GM21515 (cell line): Measurements from ENCODE around the gene EMCN.
"Not testable (repeated sequence)": the region's sequence is repeated elsewhere in the genome, so short reads cannot be mapped to it uniquely, and the experiment has no call there.

Source experiments
- ATAC-seq: cut with Tn5 transposase; IDR thresholded peaks from one replicate; pipeline ENCODE4 v1.9.1; 2021; ENCODE audit not compliant: unreplicated experiment

Gene EMCN, protein sequence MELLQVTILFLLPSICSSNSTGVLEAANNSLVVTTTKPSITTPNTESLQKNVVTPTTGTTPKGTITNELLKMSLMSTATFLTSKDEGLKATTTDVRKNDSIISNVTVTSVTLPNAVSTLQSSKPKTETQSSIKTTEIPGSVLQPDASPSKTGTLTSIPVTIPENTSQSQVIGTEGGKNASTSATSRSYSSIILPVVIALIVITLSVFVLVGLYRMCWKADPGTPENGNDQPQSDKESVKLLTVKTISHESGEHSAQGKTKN

DNA sequence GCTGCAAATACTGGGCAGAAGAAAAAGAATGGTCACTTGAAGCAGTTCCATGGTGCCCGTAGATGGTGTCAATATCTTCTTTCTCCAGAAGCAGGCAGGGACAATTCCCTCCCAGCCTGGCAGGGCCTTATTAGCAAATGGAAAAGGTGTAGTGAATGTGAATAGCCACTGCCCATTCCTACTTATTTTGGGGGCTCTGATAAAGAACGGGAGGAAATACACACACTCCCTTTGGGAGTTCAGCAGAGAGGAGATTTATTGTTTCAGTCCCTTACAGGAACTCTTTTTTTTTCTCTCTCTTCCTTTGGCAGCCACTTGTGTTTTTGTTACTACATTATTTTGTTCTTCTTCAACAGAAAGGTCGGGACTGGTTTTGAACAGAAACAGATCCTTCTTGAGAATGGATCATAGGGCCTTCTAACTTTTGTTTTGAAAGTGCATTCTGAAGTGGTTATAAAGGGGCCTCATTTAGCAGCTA is at the start of gene EMCN:
Gene EMCN (minus strand): TSS at position 159 of the 478 bp plus-strand sequence. CDS start 108 bp downstream, at position 51.
- no peak for ATAC-seq

DNA sequence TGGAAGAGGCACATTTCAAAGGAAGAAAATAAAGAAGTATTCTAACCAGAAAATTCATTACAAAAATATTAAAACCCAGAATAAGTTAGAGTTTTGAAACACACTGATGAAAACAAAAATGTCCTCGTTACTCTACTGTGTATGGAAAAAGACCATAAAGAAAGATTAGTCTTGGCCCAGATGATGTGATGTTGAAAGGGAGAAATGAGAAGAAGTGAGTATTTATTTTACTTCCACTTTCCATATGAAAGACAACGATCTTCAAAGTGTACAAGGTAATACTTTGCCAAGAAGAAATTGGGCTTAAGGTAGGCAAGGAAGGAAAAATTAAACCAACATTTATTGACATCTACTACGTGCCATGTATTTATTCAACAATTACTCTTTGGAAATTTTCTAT is 48.6 kb upstream of the EMCN start:
- peak; percentile 56 for ATAC-seq

DNA sequence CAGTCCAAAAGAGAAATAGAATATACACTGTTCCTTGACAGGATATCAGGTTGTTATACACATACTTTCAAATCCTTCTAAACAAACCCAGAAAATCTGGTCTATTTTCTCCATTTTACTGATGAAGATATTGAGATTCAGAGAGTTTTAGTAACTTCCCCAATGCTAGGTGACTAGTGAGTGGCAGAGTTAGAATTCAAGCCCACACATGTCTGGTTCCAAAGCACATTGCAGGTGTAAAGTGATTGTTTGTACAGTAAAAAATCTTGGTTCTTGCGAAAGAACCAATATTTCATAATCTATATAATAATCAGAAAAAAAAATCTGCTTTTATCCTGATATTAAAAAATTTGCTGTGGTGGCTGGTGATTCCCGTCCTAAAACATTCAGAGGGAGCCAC is 39.5 kb upstream of the EMCN start:
- ATAC-seq = no peak

DNA sequence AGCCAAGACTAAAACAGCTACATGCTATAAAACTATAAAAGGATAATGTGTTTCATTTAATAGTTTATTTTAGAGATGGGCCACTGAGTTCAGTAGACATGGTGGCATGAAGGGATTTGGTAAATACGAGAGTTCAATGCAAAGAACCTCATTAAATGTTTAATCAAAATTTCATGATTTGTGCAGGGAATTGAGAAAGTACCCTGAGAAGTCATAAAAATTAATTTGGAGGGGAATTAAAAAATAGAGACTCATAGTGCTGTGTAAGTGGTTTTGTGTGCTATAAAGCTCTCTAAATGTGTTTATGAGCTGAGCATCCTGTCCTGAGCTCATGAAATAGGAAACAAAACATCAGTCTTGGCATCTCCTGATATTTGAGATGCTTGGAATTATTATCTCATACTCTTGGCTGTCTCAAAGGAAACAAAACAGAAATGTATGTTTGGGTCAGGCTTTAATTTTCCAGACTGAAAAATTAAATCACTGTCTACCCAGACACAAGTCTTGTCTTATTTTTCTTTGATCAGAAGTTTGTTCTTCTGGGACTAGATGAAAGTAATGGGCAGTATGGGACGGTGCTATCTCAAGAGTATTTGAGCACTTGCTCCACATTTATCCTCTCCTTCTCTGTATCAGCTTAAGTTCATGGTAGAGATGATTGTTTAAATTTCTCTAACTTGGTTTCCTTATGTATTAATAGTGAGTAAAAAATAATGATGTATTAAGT is 38.0 kb upstream of the EMCN start:
- no peak for ATAC-seq

DNA sequence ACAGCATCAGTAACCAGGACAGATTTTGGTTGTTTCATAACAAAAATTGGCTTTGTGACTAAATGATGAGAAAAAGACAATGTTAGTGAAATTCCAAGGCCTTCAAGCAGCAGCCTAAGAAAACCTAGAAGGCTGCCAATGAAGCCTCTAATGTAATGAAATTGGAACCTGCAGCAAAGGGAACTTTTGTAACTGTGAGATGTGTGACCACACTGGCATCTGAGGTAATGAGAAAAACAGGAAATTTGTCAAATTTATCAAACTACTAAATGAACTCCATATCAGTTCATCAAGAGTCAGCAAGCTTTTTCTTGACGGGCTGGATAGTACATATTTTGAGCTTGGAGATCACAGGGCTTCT is 30.4 kb upstream of the EMCN start:
- no peak for ATAC-seq

DNA sequence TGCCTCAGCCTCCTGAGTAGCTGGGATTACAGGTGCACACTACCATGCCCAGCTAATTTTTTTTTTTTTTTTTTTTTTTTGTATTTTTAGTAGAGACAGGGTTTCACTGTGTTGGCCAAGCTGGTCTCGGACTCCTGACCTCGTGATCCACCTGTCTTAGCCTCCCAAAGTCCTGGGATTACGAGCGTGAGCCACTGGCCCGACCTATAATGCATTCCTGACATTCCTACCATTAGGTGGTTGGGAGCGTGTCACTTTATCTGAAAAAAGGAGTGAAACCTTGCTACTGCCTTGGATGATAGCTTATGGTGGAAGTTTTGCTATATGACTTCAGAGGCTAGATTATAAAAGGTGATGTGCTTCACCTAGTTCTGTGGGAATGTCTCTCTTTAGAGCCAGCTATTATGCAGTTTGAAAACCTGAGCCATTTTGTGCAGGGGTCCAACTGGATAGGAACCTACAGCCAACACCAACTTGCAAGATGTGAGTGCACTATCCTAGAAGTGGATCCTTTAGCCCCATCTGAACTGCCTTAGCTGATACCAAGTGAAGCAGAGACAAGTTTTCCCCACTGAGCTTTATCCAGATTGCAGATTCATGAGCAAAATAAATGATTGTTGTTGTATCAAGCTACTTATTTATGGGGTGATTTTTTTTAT is 29.8 kb upstream of the EMCN start:
- no peak for ATAC-seq

DNA sequence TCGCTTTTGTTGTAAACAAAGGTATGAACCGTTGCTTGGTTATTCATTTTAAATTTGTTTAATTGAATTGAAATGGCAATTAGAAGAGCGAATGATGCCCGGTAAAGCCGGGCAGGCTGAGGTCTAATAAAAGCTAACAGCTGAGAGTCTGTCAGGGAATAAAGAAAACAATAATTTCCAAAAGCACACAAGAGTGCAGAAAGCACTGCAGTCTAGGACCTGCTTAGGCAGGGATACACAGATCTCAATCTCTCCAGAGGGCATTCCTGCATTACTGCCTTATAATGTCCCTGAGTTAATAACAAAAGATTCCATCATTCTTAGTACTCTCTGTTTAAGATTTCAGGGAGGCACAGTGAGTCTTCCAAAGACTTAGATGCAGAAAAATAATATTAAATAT is 27.6 kb upstream of the EMCN start:
- no peak for ATAC-seq

DNA sequence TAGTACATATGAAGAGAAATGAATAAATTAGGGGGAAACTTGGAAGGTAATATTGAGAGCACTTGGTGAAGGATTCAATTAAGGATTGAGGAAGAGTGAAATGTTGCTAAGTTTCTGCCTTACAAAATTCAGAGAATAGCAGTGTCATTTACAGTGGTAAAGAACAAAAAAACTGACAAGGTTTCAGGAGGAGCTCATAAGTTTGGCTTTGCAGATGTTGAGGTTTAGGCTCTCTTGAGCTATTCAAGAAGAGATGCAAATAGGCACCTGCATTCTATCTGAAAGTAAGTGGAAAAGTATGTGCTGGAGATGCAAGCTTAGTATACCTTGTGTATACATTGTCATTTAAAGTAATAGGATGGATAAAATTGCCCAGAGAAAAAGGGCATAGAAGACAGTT is 22.3 kb upstream of the EMCN start:
- ATAC-seq = no peak

DNA sequence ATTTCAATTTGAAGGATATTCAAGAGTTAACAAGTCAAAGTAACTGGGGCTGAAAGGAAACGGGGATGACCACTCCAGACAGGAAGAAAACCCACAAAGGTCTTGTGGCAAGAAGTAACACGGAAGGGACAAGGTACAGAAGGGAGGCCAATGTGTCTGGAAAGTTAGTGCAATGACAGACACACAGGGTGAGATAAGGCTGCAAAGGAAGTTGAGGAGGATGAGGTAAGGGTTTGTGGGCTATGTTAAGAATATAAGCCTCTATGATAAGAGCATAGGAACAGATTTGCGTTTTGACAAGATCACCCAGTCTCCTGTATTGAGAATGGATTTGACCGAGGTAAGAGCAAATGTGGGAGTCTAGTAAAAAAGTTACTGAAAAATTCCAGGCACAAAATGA is 21.9 kb upstream of the EMCN start:
- no peak for ATAC-seq

DNA sequence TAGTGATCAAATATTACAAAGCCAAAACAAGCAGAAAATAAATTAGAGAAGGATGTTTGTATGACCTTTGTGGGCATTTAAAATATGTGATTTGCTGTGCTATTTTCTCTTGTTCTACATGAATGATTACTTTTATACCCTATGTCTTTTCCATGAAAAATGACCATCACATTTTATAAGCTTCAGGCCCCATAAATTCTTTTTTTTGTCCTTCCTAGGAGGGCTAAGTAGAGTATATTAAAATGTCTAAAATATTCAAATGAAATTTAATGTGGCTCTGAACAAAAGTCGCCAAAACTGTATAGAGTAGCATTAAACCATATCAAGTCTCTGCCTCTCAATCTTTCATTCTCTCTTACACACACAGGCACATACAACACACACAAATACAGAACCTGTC is 15.9 kb upstream of the EMCN start:
- ATAC-seq = no peak

DNA sequence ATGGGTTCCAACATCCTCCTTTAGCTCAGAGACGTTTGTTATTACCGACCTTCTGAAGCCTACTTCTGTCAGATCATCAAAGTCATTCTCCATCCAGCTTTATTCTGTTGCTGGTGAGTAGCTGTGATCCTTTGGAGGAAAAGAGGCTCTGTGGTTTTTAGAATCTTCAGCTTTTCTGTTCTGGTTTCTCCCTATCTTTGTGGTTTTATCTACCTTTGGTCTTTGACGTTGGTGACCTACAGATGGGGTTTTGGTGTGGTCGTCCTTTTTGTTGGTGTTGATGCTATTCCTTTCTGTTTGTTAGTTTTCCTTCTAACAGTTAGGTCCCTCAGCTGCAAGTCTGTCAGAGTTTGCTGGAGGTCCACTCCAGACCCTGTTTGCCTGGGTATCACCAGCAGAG is 12.3 kb upstream of the EMCN start:
- not testable (repeated sequence) for ATAC-seq

DNA sequence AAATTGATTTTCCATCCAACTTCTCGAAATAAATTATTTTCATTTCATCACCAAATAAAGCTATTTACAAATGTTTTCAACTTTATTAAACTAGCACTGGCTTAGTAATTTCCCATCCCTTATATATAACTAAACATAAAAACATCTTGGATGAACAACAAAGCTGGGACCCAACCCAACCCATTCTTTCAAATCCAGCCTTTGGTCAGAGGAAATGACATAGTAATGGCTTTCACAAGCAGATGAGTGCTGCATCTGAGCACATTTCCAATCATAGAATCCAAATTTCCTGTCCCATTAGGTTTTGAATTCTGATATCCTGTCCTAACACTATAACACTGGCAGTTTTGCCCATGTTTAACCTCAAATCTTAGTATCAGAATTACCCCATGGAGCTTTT is 7.9 kb upstream of the EMCN start:
- no peak for ATAC-seq

DNA sequence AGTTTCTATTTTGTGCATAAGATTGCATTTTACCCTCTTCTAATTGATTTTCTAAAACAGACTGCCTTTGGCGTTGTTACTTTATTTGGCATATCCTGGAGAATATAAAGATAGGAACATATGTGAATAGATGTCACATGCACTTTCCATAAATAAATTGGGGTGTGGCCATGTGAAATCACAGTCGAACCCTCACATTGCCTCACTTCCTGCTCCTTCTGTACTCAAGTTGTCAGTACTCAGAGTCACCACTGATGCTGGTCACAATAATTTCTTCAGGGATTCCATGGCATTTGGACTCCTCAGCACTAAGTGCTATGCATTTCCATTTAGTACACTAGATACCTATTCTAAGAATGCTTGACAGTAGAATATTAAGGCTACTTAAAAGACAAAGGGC is 1.4 kb upstream of the EMCN start:
- ATAC-seq = no peak

DNA sequence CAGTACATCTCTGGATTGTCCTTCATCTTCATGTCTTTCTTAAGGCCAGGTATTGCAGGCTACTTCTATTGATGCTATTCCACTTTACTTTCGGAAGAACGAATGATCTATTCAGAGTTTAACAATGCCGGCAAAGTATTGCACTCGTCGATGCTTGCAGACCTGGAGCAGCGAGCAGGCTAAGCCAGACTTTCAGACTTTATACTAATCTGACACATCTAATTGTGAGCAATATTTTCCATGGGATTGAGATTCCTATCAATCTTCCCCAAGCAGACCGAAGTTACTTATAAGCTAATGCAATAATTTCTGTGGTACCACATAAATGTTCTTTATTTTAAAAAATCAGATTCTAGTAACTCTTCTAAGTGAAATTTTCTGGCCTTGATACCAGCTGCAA is 1.6 kb downstream of the EMCN start:
- ATAC-seq = no peak

DNA sequence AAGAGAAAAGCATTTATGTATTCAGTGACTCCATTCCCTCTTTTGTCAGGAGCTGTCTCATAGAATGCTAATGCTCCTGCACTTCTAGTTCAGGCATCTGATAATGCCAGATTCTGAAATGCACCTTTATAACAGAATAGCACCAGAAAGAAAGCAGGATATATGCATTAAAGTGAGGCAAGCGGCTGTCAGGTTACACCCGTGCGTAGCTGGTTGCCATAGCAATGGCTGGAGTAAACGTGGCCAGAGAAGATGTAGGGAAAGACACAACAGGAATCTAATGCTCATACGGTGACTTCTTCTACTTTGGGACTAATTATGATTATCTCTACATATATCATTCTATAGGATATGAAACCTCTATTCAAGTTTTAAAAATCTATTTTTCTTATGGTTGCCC is 5.9 kb downstream of the EMCN start:
- ATAC-seq = no peak

DNA sequence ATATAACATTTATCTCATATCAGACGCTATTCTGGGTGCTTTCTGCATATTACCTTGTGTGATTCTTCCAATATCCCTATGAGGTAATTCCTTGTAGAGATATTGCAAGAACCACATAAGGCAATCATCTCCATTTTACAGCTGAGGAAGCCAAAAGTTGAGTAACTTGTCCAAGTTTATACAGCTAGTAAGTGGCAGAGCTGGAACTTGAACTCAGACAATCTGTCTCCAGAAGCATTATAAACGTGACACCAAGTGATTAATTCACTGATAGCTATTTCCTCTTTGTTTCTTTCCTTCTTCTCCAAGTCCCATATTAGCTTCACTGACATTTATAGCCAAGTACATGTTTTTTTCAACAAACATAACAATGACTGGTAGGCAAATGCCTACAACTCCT is 7.3 kb downstream of the EMCN start:
- ATAC-seq = no peak

DNA sequence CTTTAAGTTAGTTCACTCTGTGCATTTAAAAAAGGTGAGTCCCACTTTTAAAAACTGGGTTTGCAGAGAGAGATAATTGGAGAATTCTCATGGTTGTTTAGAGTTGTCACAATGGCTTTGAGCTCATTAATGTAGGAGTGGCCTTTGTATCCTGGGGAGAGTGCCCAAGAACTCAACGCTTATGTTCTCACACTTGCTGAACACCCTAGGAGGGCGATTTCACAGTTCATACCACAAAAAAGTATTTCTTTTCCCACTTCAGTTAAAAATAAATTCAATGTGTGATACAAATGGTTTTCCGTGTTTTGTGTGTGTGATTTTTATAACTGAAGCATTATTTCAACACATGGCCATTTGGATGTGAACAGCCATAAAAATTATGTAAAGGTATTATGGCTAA is 8.4 kb downstream of the EMCN start:
- no peak for ATAC-seq

DNA sequence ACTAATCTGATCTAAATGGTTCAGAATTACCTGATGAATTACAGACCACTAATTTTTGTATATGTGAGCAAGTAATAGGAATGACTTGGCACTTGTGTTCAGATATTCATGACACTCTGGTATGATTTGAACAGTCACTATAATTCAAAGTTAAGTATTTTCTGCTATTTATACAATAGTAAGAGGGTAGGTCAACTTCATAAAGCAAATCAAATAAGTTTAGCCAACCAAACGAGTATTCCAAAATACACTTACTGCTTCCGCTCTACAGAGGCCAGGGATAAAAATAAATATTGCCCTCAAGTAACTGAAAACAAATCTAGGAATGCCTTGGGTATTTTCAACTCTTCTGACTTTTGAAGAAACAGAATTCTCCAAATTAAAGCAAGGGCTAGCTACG is 9.1 kb downstream of the EMCN start:
- ATAC-seq = no peak

DNA sequence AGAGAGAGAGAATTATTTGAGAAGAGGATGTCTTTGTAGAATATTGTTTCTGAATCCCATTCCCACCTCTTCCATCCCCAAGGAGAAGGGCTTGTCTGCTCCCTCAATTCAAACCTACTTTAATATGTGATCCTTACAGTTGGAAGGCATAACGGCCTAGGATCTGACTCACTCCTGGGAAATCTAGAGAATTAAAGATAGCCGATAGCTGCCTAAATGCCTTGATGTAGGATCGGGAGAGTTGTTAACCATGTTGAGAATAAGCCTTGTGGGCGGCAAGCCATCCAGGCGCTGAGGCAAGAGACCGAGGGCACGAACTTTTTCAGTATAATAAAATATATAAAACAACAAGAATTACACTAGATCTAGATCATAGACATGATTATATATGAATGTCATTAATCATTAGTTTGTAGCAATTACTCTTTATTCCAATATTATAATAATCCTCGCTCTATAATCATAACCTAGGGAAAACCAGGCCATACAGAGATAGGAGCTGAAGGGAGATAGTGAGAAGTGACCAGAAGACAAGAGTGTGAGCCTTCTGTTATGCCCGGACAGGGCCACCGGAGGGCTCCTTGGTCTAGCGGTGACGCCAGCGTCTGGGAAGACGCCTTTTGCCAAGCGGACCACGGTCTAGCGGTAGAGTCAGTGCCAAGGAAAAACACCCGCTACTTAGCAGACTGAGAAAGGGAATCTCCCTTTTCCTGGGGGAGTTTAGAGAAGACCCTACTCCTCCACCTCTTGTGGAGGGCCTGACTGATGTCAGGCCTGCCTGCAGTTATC is 13.5 kb downstream of the EMCN start:
- ATAC-seq = no peak

DNA sequence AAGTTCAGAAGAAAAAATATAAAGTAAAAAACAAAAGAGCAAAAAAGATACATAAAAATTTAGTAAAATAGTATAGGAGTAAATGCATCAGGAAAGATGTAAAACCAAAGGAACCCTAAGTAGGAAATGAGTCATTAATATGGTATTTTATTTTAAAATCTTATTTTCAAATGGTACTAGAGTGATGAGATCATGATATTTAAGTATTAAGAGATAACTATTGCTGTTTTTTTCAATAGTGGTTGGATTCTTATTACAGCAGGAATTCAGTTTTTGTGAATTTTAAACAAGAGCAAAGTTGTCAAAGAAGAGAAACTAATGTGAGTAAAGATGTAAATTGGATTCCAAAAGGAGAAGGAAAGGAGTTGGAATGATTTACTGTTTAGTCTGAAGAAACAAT is 20.0 kb downstream of the EMCN start:
- ATAC-seq = no peak

DNA sequence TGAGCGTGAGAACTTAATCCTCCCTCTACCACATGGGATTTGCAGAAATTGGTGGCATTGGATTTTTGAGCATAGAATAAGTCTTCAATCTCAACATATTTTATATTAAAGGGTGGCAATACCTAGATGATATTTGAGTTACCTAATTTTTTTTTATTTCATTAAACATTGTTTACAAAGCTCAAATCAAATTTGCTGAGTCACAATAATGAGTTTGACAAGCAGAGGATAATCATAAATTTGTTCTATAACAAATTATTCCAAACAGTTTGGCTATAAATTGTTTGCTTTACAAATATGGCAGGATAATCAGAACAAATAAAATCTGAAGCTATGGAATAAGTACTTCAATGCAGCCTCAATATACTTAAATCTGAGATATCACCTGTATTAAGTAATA is 22.7 kb downstream of the EMCN start:
- no peak for ATAC-seq

DNA sequence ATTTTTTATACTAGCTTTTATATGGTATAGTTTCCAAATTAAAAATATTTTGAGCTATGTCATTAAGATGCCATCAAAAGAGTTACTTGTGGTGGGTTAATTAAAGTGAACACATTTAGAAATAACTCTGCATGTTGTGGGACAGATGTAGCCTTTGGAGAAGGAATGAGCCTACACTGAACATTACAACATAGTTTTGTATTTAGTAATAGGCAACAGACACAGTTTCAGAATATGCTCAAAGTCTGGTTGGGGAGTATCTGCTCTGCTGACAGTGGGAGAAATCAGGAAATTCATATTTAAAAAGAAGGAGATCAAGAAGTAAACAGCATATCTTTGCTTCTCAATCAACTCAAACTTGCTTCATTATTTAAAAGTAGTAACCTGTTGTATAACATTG is 23.7 kb downstream of the EMCN start:
- no peak for ATAC-seq
